ENCODE data around the gene TINCR.
"Not testable (repeated sequence)": the region's sequence is repeated elsewhere in the genome, so short reads cannot be mapped to it uniquely, and the experiment has no call there.

Gene TINCR

GRCh38 chr19:5558101-5558621 is 9.6 kb downstream of the TINCR start:
- no peak for DNase-seq

- no peak for DNase-seq
Measured at GRCh38 chr19:5557691-5558090, 10.1 kb downstream of the TINCR start.

- no peak for DNase-seq
Measured at GRCh38 chr19:5554828-5555227, 12.9 kb downstream of the TINCR start.

GRCh38 chr19:5553892-5554291 is 13.9 kb downstream of the TINCR start:
- DNase-seq = no peak

GRCh38 chr19:5547881-5548280 is 19.9 kb downstream of the TINCR start:
- DNase-seq = peak; percentile 11 to 16

GRCh38 chr19:5545984-5546383 is 21.8 kb downstream of the TINCR start:
- DNase-seq = no peak

- DNase-seq = no peak
Measured at GRCh38 chr19:5545051-5545450, 22.7 kb downstream of the TINCR start.

- DNase-seq = no peak
Measured at GRCh38 chr19:5542665-5543064, 25.1 kb downstream of the TINCR start.

GRCh38 chr19:5541456-5541855 is 26.3 kb downstream of the TINCR start:
- no peak for DNase-seq

GRCh38 chr19:5540208-5540607 is 27.5 kb downstream of the TINCR start:
- no peak for DNase-seq

- no peak for DNase-seq
Measured at GRCh38 chr19:5537870-5538269, 29.9 kb downstream of the TINCR start.

GRCh38 chr19:5536982-5537579 is 30.7 kb downstream of the TINCR start:
- not testable (repeated sequence) for DNase-seq

- DNase-seq = no peak
Measured at GRCh38 chr19:5536337-5536894, 31.3 kb downstream of the TINCR start.

- peak in 1 of 2 donors; percentile 19 for DNase-seq
Measured at GRCh38 chr19:5534787-5535586, 32.8 kb downstream of the TINCR start.

- no peak for DNase-seq
Measured at GRCh38 chr19:5533257-5533656, 34.5 kb downstream of the TINCR start.

GRCh38 chr19:5530701-5531100 is 37.1 kb downstream of the TINCR start:
- DNase-seq = no peak

- DNase-seq = no peak
Measured at GRCh38 chr19:5526691-5527090, 41.1 kb downstream of the TINCR start.

- DNase-seq = no peak
Measured at GRCh38 chr19:5524081-5524480, 43.7 kb downstream of the TINCR start.

- DNase-seq = no peak
Measured at GRCh38 chr19:5522106-5522505, 45.6 kb downstream of the TINCR start.

- DNase-seq = no peak
Measured at GRCh38 chr19:5520501-5520900, 47.3 kb downstream of the TINCR start.

GRCh38 chr19:5519076-5519475 is 48.7 kb downstream of the TINCR start:
- DNase-seq = no peak

GRCh38 chr19:5515737-5516136 is 52.0 kb downstream of the TINCR start:
- no peak for DNase-seq

GRCh38 chr19:5514001-5514400 is 53.8 kb downstream of the TINCR start:
- DNase-seq = no peak

- DNase-seq = no peak
Measured at GRCh38 chr19:5512715-5513114, 55.0 kb downstream of the TINCR start.

All from inflammatory macrophage treated with lipopolysaccharide for 1 hour (primary cell).